Measurements from ENCODE around the gene NCAPG2.

NCAPG2 gene, protein sequence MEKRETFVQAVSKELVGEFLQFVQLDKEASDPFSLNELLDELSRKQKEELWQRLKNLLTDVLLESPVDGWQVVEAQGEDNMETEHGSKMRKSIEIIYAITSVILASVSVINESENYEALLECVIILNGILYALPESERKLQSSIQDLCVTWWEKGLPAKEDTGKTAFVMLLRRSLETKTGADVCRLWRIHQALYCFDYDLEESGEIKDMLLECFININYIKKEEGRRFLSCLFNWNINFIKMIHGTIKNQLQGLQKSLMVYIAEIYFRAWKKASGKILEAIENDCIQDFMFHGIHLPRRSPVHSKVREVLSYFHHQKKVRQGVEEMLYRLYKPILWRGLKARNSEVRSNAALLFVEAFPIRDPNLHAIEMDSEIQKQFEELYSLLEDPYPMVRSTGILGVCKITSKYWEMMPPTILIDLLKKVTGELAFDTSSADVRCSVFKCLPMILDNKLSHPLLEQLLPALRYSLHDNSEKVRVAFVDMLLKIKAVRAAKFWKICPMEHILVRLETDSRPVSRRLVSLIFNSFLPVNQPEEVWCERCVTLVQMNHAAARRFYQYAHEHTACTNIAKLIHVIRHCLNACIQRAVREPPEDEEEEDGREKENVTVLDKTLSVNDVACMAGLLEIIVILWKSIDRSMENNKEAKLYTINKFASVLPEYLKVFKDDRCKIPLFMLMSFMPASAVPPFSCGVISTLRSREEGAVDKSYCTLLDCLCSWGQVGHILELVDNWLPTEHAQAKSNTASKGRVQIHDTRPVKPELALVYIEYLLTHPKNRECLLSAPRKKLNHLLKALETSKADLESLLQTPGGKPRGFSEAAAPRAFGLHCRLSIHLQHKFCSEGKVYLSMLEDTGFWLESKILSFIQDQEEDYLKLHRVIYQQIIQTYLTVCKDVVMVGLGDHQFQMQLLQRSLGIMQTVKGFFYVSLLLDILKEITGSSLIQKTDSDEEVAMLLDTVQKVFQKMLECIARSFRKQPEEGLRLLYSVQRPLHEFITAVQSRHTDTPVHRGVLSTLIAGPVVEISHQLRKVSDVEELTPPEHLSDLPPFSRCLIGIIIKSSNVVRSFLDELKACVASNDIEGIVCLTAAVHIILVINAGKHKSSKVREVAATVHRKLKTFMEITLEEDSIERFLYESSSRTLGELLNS

DNA sequence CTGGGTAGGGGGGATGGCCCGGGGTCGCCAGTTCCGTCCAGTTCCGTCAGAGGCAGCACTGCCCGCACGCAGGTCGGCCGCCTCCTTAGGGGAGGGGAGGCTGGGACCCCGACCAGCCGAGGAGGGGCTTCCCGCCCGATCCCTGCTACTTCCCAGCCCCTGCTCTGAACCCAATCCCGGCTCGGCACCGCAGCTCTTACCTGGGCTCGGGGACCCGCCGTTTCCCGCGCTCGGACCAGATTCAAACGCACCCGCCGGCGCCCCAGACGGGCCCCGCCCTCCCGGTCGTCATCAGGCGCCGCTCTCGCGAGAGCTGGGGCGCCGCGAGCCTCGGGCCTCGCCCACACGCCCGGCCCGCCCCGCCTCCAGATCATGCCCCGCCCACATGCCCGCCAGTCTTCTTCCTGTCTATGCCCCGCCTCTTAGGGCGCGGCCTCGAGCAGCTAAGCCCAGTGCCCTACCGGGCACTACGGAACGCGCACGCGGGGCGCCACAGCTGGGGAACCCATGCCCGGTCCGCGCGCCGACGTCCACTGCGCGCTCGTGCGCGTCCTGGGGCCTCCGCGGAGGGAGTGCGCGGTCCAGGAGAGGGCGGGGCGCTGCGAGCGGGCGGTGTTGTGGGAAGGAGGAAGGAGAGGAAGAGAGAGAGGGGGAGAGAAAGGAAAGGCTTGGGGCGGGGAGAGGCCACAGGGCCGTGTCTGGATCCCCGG lies at the start of gene NCAPG2:
Gene NCAPG2, minus strand, starts transcription at position 281 of the 710 bp plus-strand sequence. CDS start 2,905 bp downstream, outside the sequence.
- DNase-seq (ENCODE audit: low spot score): peak; percentile 98
- FAIRE-seq: peak; percentile 29

DNA sequence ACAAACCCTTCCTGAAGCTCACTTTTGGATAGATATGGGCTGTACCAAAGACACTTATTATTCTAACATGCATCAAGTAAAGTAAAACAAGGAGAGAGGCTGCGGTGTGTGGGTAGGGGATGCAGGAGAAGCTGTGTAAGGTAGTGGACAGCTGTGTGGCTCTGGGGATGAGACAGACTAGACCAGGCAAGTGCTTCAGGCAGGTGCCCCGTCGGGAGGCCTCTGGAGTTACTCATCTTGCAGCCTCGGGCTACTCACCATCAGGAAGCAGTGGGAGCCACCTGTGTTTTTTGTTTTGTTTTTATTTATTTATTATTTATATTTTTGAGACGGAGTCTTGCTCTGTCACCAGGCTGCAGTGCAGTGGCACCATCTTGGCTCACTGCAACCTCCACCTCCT lies 49.3 kb upstream of the NCAPG2 start:
- FAIRE-seq: no peak
- no peak for DNase-seq (ENCODE audit: low spot score)

DNA sequence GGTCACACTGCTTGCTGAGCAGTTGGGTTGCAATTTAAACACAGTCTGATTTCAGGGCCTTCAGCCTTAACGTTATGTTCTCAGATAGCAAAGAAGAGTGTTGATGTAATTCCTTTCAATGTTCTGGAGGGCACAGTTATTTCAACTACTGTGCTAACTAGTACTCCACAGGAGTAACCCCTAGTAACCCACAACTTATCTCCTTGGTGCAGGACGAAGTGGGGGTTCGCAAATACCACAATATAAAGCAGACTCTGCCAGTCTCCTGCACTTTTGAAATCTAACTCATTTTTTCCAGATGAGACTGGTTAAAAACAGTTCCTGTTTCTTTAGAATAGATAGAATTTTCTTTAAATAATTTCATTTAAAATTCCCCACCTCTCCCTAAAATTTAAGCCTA lies 47.1 kb upstream of the NCAPG2 start:
- DNase-seq (ENCODE audit: low spot score): no peak
- FAIRE-seq: no peak

DNA sequence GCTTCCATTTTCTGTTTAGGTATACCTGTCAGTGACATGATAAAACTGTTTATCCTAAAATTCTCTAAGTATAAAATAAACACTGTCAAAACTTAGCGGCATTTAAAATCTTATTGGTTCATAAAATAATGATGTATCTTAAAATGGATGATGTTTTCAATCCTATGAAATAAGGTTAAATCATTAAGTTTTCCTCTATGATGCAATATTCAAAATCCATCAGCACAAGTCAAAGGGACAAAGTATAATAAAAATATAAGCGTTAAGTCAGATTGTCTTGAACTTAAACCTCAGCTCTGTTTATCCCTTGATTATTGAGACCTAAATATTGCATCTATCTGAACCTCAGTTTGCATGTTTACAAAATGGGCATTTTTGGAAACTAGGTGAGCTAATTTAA lies 46.6 kb upstream of the NCAPG2 start:
- DNase-seq (ENCODE audit: low spot score) (no peak), FAIRE-seq (no peak)

DNA sequence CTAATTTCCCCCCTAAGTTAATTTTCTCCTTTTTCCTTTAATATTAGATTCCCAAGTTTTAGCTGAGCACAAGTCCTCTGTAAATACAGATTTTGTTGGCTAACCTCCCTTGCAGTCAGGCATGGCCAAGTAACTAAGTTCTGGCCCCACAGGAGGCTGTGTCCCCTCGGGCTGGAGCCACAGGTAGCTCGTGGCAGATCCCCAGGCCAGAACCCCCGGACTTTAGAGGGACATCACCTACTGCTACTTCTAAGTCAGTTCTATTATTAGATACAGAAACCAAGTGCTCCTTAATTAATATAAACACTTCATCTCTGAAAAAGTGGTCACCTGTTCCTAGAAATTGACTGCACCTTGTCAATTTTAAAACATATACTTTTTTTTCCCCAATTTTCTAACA lies 46.1 kb upstream of the NCAPG2 start:
- no peak for FAIRE-seq
- no peak for DNase-seq (ENCODE audit: low spot score)

DNA sequence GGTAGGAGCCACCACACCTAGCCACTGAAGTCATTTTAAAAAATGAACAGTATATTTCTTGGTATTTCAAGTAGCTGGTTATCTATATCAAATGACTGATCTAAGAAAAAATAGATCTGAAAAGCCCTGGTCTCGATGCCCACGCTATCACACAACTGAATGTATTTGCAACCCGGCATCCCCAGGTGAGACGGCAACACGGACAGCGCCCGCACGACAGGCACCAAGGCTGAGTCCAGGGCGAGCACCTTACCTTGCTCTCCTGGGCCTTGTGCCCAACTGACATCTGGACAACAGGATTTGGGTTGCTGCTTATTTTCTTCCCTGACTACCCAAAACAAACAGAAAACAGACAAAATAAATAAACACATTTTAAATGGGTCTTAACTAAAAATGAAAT lies 44.8 kb upstream of the NCAPG2 start:
- no peak for FAIRE-seq
- DNase-seq (ENCODE audit: low spot score): no peak

DNA sequence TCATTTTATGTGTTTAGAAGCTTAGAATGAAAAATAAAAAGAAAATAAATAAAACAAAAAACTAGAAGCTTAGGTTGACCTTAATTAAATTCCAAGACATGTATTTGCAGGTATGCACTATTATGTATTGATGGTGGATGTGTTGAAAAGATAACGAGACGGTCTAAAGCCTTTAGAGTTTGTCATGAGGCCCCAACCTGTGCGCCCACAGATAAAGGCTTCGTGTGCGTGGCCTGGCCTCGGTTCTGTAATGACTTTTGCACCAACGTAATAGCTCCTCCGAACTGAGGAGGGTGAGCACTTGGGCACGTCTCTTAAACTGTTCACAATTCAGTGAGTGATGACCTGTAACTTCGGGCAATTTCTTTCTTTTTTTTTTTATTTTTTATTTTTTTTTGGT lies 43.7 kb upstream of the NCAPG2 start:
- FAIRE-seq (no peak), DNase-seq (ENCODE audit: low spot score) (no peak)

DNA sequence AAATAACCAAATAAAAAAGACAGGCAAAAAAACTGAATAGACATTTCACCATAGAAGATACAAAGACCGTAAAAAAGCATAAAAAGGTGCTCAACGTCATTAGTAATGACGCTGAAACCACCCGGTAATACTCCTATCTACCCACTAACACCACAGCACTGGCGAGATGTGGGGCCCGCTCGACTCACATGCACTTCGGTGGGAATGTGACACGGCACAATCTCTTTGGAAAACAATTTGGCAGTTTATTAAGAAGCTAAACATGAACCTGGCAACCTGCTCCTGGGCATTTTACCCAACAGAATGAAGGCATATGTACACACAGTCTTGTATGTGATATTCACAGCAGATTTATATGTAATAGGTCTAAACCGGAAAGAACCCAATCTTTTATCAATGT lies 42.8 kb upstream of the NCAPG2 start:
- FAIRE-seq (no peak), DNase-seq (ENCODE audit: low spot score) (no peak)

DNA sequence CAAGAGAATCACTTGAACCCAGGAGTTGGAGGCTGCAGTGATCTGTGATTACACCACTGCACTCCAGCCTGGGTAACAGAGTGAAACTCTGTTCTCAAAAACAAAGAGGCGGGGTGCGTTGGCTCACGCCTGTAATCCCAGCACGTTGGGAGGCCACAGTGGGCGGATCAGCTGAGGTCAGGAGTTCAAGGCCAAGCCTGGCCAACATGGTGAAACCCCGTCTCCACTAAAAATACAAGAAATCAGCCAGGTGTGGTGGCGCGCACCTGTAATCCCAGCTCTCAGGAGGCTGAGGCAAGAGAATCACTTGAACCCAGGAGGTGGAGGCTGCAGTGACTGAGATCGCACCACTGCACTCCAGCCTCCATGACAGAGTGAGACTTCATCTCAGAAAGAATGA lies 42.4 kb upstream of the NCAPG2 start:
- FAIRE-seq: no peak

DNA sequence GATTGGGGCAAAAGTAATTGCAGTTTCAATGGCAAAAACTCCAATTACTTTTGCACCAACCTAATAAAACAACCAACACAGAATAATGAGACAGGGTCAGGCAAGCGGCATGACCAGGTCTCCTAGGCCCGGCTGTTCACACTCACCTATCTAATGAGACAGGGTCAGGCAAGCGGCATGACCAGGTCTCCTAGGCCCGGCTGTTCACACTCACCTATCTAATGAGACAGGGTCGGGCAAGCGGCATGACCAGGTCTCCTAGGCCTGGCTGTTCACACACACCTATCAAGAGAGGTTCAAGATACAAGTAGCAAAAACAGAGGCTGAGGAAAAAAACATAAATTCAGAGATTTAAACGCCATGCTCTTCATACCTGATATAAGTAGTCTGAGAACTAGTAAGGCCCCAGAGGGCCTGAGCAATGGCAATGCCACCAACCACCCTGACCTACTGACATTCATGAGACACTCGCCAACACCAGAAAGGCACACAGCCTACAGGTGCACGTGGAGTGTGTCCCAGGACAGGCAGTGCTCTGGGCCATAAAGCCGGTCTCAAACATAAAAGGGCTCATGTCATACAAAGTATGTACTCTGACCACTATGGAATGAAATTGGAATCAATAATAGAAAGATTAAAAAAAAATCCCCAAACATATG lies 40.6 kb upstream of the NCAPG2 start:
- DNase-seq (ENCODE audit: low spot score): no peak
- FAIRE-seq: no peak

More for the DNA sequence above, 42.4 kb upstream of the NCAPG2 start:
- DNase-seq (ENCODE audit: low spot score): no peak

DNA sequence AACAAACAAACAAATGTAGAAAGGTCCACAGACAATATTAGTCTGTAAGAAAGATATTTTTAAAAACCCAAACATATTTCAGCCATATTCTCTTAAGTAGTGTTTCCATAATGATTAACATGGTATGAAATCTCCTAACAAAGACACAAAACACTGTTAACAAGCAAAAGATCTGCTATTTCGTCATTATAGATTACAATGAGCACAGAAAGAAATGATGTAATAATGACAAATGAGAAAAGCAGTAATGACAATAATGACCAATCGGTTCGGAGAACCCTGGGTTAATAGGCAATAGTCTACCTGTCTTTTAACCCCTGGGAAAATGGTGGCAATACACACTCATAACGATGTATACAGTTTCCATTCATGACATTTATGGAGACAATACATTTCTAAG lies 39.5 kb upstream of the NCAPG2 start:
- DNase-seq (ENCODE audit: low spot score) (no peak), FAIRE-seq (no peak)

DNA sequence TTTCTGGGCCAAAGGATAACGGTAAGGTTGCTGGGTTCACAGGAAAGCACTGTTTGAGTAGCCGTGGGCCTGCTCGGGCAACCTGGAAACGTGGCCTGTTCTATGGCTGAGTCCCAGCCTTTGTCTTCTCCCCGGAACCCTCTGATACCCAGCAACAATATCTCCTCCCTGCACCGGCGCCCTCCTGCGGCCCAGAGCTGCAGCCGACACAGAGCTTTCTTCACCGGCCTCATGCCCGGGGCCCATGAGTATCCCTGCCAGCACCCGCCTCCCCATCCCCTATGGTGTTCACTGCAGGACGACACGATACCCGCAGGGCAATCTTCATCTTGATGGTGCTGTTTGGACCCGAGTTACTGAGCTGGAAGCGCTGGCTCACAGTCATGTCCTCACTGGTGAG lies 38.6 kb upstream of the NCAPG2 start:
- FAIRE-seq (no peak), DNase-seq (ENCODE audit: low spot score) (no peak)

DNA sequence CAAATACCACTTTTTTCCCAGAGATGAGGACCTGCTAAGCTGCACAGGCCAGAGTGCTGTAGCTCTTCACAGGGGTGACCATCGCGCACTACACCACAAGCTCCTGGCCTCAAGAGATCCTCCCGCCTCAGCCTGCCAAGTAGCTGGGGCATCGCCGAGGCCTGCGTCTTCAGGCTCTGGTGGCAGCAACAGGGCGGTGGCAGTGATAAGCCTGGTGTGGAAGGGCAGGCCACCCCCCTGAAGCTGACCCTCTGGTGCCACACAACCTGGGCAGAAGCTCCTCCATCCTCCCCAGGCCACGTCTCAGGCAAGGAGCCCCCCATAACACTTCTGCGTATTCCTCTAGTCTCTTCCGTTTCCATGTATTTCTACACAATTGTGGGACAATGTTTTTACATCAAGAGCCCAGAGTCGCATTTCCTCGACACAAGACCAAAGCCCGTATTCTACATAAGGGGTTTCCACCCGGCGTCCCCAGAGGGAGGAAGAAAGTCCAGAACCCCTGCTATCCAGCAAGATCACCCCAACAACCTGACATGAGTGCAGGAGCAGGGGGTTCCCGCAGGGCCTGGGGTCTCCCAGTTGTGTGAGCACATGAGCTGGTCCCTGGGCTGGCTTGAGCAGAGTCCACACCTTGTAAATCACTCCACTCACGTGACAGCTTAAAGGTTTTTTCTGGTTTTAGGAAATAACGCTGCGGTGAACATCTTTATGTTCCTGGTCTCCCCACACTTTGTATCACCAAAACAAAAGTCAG lies 37.6 kb upstream of the NCAPG2 start:
- FAIRE-seq: no peak

DNA sequence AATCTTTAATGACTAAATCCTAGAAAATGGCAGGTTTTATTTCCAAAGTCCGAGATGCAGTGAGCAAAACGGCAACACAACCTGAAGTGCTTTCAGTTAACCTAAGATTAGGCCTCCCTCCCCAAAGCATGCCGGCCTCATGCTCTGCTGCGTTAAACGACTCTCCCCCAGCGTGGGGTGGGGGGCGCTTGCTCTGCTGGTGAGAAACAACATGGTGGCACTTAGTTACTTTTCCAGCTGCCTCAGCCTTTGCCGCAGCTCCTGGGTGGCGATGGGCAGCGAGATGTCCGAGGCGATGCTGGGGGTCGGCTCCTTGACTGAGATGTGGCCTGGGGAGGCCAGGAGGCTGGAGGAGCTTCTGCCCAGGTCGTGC lies 36.7 kb upstream of the NCAPG2 start:
- no peak for DNase-seq (ENCODE audit: low spot score)
- no peak for FAIRE-seq

More for the DNA sequence above, 37.6 kb upstream of the NCAPG2 start:
- DNase-seq (ENCODE audit: low spot score): no peak

DNA sequence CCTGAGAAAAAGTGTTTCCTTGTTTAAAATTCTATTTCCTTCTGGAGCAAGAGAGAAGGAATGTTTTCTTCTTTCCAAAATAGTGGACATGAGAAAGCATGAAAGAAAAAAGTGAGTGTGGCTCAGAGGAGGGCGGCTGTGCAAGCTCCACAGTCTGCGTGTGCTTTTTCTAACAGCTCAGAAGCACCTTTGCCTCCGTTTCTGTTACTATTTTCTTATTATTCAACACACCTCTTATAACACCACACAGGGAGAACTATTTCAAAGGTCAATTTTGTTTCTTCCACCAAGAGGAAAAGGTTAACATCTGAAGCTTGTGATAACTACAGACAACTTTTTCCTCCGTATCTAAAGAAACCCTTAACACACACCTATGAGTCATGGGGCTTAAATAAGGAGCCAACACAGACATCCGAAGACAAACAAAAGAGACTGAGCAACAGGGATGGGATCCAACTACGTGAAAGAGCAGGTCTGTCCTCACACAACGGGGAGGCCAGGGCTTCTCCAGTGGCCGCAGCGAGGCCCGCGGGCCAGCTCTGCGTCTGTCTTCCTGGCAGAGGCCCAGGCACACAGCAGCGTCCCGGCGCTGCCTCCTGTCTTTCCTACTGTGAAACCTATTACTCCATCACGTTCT lies 36.2 kb upstream of the NCAPG2 start:
- DNase-seq (ENCODE audit: low spot score) (peak; percentile 52), FAIRE-seq (peak; percentile 4)

DNA sequence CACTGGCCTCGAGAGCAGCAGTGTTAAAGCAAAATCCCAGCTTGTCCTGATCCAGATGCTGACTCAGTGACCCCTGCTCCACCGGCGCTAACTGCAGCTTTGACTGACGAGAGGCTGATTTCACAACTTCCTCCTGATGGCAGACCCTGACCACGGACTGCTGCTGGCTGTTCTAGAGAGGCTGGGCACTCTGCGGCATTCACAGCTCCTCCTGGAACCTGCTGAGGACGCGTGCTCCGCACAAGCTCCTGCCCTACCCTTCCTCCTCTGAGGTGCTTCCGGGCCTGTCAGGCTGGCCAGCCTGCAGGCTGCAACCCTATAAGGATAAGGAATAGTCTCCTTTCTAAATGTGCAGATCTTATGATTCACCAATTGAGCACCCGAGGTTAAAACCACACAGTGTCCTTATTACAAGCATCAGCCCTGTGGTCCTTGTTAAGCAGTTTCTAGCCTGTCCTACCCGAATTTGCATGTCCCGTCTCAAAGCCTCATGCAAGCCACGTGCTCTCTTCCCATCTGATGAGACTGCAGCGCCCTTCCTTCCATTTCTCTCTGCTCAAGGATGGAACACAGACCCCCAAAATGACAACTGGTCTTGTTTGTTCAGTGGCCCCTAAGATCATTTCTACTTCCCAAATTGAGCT lies 35.5 kb upstream of the NCAPG2 start:
- peak; percentile 74 for DNase-seq (ENCODE audit: low spot score)
- peak; percentile 32 for FAIRE-seq

DNA sequence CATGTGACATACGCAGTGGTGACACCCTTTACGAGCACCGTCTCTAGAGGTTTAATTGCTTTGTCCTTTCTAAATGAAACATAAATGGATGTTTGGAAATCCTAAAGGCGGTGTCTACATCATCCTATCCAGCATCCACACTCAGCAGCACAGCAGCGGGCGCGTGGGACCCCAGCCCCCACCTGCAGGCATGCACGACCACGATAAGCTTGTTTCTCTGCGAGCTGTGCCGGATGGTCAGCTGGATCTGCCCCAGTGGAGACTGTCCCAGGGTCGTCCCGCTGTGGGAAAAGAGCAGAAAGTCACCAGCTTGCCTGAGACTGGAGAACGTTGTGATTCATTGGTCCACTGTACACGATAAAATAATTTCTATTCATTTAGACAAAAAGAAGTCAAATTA lies 34.2 kb upstream of the NCAPG2 start:
- FAIRE-seq (no peak), DNase-seq (ENCODE audit: low spot score) (no peak)

DNA sequence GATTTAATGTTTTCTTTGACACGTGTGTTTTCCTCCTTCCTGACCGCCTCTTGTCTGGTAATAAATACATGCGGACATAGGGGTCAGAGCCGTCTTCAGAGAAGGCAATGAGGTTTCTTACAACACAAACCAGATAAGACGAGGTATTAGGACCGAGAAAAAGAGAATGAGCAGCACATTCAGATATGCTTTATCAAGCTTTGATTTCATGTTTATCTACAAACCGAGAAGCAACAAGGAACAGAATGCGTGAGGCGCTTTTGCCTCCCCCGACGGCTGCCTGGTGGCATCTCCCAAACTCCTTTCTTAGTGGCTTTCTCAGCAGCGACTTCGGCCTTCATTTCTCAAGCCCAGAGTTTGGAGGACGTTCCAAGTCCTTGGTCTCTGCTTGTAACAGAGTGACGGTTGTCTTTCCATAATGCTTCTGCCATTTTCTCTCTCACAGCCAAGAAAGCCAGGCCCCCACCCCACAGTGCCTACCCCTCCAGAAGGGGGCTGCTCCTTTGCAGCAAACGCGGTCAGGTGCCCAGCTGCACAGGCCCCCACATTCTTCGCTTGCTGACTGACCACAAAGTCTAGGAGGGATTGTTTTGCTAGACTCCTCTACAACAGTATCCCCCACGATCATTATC lies 32.6 kb upstream of the NCAPG2 start:
- no peak for DNase-seq (ENCODE audit: low spot score)
- FAIRE-seq: no peak

DNA sequence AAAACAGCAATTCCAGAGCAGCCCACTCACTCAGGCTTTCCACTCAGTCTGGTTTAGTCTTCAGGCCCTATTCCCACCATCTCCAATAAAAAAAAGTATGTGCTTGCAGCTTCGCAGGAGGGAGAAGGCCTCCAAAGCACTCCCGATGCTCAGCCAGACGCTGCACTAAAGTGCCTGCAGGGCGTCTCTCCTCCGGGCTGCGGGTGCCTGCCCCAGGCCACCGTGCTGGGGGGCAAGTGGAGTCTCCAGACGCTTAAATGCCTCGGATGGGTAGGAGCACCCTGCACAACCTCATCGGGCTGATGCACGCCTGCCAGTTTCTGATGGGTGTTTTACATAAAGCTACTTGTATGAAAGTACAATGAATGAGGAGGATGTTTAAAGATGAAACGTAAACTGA lies 31.3 kb upstream of the NCAPG2 start:
- DNase-seq (ENCODE audit: low spot score) (no peak), FAIRE-seq (no peak)

Measured in RCC 7860 (cell line).